GM21447 (cell line): Measurements from ENCODE around the gene TEPSIN.

Source experiments
- ATAC-seq: cut with Tn5 transposase; IDR thresholded peaks from one replicate; pipeline ENCODE4 v1.9.1; 2021; ENCODE audit not compliant: unreplicated experiment

TEPSIN gene

DNA sequence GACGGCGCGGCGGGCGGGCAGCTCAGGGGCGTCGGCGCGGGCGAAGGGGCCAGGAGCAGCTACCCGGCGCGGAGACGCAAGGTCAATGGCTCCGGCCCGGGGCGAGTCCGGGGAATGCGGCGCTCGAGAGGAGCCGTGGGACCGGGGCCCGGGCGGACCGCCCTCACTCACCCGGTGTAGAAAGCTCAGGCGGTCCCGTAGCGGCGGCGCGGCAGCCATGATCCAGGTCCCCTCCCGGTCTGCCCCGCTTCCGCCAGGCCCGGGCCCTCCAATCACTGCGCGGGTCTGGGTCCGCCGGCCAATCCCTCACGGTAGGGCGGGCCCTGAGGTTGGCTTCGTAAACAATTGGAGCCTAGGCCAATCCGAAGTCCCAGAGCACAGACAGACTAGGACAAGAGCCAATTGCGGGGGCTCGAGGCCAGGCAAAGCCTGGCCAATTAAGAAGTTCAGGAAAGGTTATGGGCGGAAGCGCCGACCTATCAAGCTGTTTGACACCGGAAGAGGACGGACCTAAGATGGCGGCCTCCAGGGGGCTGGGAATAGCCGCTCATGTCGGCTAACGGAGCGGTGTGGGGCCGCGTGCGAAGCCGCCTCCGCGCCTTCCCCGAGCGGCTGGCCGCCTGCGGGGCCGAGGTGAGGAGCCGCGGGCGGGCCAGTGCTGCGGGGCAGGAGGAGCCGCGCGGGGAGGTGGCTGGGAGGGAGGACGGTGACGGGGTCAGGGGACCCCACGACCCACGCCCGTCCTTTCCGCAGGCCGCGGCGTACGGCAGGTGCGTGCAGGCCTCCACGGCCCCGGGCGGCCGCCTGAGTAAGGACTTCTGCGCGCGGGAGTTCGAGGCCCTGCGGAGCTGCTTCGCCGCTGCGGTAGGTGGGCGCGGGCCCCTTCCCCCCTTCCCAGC is at the start of gene TEPSIN, which contains the start of gene NDUFAF8:
Gene TEPSIN, minus strand, starts transcription at position 241 of the 899 bp plus-strand sequence. Its CDS starts 22 bp downstream, at position 219.
Gene NDUFAF8, plus strand, starts transcription at position 504 of the 899 bp plus-strand sequence. Its CDS starts 46 bp downstream, at position 550.
- ATAC-seq = peak; percentile 89

- no peak for ATAC-seq
Observed at GRCh38 chr17:81287741-81288430, 49.0 kb upstream of the TEPSIN start.

DNA sequence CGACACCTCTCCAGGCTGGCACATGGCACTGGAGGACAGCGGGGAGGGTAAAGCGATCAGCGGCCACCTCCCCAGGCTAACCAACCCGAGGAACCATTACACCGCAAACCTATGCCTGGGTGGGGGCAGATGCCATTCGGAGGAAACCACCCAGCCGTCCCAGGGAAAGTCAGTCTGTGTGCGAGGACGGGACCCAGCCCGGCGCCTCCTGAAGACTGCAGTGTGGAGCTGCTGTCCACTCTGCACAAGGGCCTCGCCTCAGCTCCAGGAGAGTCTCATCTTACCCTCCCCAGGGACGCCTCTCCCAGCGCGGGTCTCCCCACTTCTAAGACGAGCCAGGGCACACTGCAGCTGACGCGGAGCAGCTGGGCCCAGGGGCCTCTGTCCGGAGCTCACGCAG is 48.3 kb upstream of the TEPSIN start:
- ATAC-seq = no peak

GRCh38 chr17:81286491-81287145 is 47.8 kb upstream of the TEPSIN start:
- no peak for ATAC-seq

DNA sequence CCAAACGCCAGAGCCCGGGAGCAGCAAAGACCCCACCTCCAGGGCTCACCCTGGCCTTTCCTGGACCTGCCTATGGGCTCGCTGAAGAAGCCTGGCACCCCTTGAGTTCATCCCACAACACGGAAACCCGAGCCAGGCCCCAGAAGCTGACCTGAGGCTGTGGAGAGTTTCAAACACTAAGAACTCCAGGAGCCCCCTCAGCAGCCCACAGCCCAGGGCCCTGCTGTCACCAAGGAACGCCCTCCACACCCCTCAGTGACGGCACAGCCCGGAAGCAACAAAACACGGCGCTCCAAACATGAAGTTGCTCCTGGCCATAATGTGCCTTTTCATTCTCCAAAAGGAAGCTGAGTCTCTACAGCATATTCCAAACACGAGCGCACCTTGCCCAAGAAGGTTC is 47.0 kb upstream of the TEPSIN start:
- no peak for ATAC-seq

DNA sequence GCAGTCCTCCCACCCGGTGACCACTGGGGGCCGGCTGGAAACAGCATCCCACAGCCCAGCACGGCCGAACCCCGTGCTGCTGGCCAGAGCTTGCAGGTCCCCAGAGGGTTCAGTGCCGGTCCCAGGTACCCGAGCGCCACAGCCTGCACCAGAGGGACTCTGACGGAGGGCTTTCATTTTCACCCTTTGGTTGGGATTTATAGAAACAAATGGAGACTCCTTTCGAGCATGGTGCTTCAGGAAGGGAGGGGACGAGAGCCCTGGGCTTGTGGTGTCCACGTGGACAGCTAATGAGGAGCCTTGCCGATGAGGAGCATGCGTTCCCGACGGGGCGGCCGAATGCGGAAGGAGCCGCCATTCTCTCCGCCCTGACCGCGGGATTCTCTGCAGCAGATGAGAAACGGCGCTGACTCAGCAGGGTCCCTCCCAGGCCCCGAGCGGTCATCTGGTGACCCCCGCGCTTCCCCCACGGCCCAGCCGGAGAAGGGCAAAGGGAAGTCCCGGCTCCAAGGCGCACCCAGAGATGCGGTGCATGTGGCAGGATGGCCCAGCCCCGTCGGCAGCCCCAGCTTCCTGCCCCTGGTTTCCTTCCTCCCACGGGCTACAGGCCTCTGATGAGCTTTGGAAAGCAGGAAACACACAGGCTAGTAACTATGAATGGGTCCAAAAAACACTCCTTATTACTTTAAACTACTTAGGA is 46.5 kb upstream of the TEPSIN start:
- ATAC-seq = no peak

DNA sequence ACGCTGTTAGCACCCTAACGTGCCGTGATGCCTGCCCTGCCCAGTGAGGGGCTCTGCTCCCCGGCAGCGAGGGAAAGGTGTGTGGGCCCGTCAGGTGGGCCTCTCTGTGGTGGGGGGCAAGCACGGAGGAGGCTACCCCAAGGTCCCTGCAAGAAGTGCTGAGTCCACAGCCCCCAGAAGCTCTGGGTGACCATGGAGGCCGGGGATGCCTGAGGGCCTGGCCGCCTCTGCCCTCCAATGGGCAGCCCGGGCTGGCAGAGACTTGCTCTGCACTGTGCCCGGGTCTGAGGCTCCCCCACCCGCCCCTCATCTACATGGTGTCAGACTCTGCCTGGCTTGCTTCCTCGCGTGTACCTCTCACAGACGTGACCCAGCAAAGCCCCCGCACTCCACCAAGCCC is 44.0 kb upstream of the TEPSIN start:
- no peak for ATAC-seq

DNA sequence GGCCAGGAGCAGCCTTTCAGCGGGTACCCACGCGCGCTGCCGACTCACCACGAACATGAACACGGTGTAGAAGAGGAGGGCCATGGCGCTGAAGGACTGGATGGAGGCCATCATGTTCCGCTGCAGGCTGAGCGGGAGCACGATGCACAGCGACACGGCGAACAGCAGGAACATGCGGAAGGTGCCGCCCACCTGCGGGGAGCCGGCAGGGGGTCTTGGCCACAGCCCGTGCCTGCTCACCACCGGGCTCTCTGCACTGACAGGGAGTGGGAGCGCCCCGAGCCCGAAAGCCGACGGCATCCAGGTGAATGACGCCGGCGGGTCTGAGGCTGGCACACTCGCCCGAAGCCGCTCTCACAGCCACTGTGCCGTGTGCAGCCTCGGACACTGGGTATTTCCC is 43.3 kb upstream of the TEPSIN start:
- no peak for ATAC-seq

DNA sequence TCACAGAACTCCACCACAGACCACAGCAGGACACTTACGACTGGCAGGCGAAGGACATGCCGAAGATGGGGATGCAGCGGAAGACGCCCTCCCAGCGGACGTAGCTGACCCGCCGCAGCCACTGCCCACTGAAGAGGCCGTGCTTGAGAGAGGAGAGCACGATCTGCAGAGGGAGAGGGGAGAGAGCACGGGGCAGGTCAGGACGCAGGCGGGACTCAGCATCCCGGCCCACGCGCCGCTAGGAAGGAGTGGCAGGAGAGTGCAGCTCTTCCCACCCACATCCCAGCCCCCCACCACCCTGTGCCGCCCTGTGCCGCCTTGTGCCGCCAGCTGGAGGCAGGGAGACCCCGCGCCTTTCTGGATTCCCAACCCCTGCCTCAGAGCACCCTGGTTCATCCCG is 41.7 kb upstream of the TEPSIN start:
- ATAC-seq = no peak

DNA sequence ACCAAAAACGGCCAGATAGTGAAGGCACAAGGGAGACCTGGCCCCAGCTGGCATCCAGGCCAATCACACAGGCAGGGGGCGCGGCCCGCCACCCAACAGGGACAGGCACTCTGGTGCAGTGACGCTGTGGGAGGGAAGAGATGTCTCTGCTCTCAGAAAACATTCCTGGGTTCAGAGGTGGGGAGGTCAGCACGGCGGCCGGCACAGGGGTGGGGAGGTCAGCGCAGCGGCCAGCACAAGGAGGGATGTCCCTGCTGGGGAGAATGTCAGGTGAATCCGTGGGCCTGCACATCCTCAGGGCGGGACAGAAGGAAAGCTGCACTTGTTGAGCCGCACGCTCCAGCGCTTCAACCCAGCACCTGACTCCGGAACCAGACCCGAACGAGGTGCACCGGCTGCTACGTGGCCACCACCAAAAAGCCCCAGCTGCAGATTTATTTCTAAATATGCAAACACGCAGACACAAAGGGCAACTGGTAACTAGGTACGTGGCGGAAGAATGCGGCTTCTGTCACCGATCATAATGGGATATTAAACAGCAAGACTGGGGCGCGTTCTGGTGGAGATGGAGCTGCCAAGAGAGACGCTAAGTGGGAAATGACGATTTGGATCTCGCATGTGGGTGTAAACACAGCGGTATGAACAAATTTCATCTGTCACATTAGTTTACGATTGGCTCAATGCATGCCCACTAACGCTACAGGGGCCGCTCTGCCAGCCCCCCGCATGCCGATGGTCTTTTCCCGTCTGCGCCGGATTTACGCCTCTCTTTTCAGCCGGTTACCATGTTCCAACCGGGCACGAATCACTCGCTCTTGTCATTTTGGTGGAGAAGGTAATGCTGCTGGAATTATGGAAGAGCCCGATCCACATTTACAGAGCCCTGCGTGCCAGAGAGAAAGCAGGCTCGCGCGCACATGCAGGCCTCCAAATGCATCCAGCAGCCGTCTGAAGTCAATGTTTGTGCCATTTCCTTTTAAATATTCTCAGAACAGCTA is 40.7 kb upstream of the TEPSIN start:
- ATAC-seq = no peak

DNA sequence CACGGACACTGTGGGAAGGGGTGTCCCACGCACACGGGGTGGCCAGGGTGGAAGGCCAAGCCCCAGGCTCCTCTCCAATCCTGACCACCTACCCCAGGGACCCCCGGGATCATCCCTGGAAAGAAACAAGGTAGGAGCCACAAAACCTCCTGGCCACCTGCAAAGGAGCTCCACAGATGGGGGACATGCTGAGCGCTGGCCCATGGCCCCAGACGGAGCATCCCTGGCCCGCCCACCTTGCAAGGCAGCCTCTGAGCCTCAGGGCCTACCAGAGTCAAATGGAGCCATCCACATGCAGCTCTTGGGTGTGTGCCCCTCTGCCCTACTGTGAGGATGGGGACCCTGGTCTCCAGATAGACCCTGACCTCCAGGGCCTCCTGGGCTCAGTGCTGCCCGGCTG is 40.0 kb upstream of the TEPSIN start:
- ATAC-seq = no peak

GRCh38 chr17:81277946-81278693 is 39.3 kb upstream of the TEPSIN start:
- ATAC-seq = no peak

GRCh38 chr17:81277421-81277820 is 38.6 kb upstream of the TEPSIN start:
- ATAC-seq = no peak

GRCh38 chr17:81276781-81277180 is 37.9 kb upstream of the TEPSIN start:
- no peak for ATAC-seq

DNA sequence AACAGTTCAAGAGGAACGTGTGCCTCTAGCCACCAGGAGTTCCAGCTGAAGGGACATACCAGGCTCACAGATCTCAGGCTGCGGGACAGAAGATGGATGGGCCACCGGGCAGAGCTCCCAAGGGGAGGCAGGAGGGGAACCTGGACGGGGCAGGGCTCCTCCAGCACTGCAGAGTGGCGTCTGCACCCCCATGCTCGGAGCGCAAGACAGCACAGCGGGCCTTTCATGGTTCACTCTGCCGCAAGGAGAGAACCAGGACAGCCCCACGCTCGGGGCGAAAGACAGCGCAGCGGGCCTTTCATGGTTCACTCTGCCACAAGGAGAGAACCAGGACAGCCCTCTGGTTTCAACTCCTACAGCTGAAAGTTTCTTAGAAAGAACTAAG is 35.6 kb upstream of the TEPSIN start:
- ATAC-seq = no peak

DNA sequence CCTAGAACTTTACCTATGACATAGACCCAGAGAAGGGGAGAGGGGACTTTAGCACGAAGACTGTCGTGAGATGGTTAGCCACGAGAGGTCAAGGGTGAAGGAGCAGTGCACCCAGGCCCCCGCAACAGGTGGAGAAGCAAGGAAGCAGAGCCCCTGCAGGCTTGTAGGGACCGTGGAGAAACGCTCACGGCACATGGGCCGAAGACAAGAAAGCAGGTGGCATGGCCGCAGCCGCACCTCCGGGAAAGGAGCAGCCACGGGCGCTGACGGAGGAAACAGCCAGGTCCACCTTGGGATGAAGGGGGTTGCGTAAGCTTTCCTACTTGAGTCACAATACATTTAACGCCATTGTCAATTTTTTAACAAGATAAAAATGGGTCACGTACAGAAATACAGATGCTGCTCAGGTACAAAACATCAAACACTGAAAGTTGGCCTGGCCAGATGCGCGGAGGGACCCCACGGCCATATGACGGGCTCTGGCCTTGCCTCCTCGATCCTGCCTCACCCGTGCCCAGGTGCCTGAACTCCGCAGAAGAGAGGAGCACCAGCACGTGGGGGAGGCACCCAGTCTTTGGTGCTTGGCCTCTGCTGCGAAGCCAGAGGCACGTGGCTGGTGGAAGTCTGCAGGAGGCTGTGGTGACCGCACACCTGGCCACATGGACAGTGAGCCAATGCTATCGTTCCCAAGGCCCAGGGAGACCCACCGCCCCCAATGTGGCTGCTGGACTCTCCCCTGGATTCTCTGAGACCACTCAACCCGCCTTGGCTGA is 35.0 kb upstream of the TEPSIN start:
- ATAC-seq = no peak

GRCh38 chr17:81272616-81273015 is 33.8 kb upstream of the TEPSIN start:
- no peak for ATAC-seq

GRCh38 chr17:81271226-81271625 is 32.4 kb upstream of the TEPSIN start:
- no peak for ATAC-seq
